Adipocyte (in vitro differentiated cells): ENCODE measurements around the gene B3GNT3.

ENCODE experiments used
- DNase-seq: peaks from one replicate; pipeline ENCODE4 v3.0.0-alpha.2; 2015; ENCODE audit warnings: low read depth
- H3K27me3 ChIP-seq: replicated peaks from 2 replicates; pipeline ENCODE4 v1.7.0; 2013; ENCODE audit warnings: mild to moderate bottlenecking, low read length, moderate library complexity; ENCODE audit not compliant: control insufficient read depth, insufficient read depth
- H3K36me3 ChIP-seq: 2 replicates; pipeline ENCODE4 v1.7.0; 2013; ENCODE audit warnings: low read length, mild to moderate bottlenecking, moderate library complexity; ENCODE audit not compliant: control insufficient read depth, insufficient read depth, severe bottlenecking
- H3K4me1 ChIP-seq: 2 replicates; pipeline ENCODE4 v1.7.0; 2013; ENCODE audit warnings: mild to moderate bottlenecking, low read length, moderate library complexity; ENCODE audit not compliant: control insufficient read depth, insufficient read depth
- H3K4me3 ChIP-seq: 2 replicates; pipeline ENCODE4 v1.7.0; 2013; ENCODE audit warnings: mild to moderate bottlenecking, low read length, moderate library complexity
- H3K9ac ChIP-seq: 2 replicates; pipeline ENCODE4 v1.7.0; 2013; ENCODE audit warnings: mild to moderate bottlenecking, low read length, moderate library complexity
- H3K9me3 ChIP-seq: 2 replicates; pipeline ENCODE4 v1.7.0; 2013; ENCODE audit warnings: mild to moderate bottlenecking, low read length, moderate library complexity; ENCODE audit not compliant: control insufficient read depth

B3GNT3 gene, protein sequence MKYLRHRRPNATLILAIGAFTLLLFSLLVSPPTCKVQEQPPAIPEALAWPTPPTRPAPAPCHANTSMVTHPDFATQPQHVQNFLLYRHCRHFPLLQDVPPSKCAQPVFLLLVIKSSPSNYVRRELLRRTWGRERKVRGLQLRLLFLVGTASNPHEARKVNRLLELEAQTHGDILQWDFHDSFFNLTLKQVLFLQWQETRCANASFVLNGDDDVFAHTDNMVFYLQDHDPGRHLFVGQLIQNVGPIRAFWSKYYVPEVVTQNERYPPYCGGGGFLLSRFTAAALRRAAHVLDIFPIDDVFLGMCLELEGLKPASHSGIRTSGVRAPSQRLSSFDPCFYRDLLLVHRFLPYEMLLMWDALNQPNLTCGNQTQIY

DNA sequence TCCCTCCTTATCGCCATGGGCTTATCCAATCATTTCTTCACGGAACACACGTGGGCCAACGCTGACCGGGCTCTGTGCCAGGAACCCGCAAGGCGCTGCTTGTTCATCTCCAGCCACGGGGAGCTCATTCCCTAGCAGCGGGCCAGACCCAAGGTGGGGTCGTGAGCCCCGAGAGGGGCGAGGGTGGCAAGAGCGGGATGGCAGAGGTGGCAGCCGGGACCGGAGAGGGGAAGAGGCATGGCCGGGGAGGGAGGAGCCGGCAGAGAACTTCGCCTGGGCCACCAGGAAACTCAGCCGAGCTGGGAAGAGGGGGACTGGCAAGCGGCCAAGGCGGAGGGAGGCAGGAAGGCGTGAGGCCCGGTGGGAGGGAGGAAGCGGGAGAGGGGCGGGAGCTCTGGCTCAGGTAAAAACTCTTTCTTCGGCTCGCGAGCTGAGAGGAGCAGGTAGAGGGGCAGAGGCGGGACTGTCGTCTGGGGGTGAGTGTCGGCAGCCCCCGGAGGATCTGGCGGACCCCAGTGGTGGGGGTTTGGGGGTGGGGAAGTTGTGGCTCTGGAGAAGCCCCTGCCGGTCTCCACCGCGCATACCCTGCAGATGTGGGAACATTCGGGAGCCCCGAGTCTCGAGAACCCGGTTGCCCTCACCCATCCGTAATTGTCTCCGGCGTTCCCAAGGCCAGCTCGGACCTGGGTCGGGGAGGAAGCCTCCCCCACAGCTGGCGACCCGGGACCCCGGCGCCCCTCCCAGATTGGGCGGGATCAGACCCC lies at the start of gene B3GNT3:
Gene B3GNT3, plus strand, starts transcription at position 408 of the 764 bp plus-strand sequence. CDS start 12,670 bp downstream, outside the sequence.
- DNase-seq: peak; percentile 19
- no peak within 1 kb of the TSS for H3K4me3 ChIP-seq
- H3K36me3 ChIP-seq: no peaks in the 10 kb centered on the region
- H3K9me3 ChIP-seq: no peaks in the 10 kb centered on the region
- no peak within 1 kb of the TSS for H3K9ac ChIP-seq
- H3K27me3 ChIP-seq: peaks cover 54% of the 10 kb centered on the region
- H3K4me1 ChIP-seq: peaks cover 4% of the 10 kb centered on the region

DNA sequence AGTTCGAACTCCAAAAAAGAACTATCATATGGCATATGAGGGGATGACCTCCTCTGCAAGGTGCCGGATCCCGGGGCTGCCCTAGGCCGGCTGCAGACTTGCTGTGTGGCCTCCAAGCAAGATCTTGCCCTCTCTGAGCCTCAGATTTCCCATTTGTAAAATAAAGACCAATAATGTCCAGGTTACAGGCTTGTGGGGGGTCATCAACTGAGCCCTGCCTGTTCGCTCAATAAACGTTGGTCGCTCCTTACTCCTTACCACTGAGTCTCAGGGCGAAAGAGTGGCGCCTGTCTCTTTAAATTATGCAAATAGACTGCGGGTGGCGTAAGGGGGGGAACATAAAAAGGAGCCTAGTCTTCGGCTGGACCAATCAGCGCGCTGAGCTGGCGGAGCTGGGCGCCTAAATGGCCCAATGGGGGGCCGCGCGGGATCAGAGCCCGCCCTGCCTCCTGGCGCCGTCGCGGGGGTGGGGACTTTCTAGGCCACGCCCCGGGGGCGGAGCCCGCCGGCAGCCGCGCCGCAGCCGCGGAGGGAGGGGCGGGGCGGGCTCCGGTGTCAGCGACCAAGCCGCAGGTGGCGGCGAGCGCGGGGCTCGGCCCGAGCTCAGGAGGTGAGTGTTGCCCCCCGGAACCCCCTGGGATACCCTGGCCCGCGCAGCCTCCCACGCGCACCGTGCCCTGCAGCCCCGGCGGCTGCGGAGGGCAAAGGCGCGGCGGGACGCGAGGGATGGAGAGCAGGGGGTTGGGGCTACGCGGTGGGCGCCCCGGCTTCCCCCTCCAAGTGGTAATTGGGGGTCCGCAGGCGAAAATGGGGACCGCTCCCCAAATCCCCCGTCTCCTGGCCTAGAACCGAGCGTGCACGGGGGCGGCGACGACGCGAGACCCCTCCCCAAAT lies 47.5 kb upstream of the B3GNT3 start:
- Histone ChIP-seq H3K9me3 (no peaks in the 10 kb centered on the region), H3K27me3 (no peaks in the 10 kb centered on the region), H3K36me3 (no peaks in the 10 kb centered on the region), H3K4me3 (peak overlapping the region; percentile 71), H3K4me1 (no peaks in the 10 kb centered on the region), H3K9ac (no peak overlapping the region)
- peak; percentile 97 for DNase-seq

- Histone ChIP-seq H3K4me1 (no peaks in the 10 kb centered on the region), H3K9ac (no peak overlapping the region), H3K27me3 (no peaks in the 10 kb centered on the region), H3K4me3 (no peak overlapping the region), H3K36me3 (no peaks in the 10 kb centered on the region), H3K9me3 (no peaks in the 10 kb centered on the region)
- no peak for DNase-seq
Observed at GRCh38 chr19:17748884-17749638, 45.9 kb upstream of the B3GNT3 start.

DNA sequence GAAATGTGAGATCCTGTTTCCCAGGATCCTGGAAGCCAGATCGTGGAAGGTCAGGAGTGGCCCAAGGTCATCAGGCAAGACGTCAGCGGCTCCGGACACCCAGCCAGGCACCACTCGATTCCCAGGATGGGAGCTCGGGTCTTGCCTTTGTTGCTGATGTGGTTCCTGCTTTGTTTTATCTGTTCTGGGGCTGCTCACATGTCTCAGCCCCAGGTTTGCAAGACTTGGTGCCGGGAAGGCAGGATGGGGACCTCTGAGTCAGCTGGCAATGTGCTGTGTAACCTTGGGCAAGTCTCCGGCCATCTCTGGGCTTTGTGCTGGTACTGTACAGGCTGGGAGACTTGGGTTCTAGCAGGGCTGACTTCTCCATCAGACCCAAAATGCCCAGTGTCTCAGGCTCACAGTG lies 45.0 kb upstream of the B3GNT3 start:
- H3K36me3 ChIP-seq: no peaks in the 10 kb centered on the region
- no peaks in the 10 kb centered on the region for H3K4me1 ChIP-seq
- no peak for DNase-seq
- H3K4me3 ChIP-seq: no peak overlapping the region
- H3K9me3 ChIP-seq: no peaks in the 10 kb centered on the region
- no peaks in the 10 kb centered on the region for H3K27me3 ChIP-seq
- no peak overlapping the region for H3K9ac ChIP-seq

GRCh38 chr19:17751103-17751911 lies 43.6 kb upstream of the B3GNT3 start, which contains the start of gene FCHO1:
FCHO1 (plus strand) TSS chr19:17751477; CDS start chr19:17755165, 3,688 bp downstream.
- Histone ChIP-seq H3K27me3 (no peaks in the 10 kb centered on the region), H3K4me1 (no peaks in the 10 kb centered on the region), H3K4me3 (no peak within 1 kb of the TSS), H3K36me3 (no peaks in the 10 kb centered on the region), H3K9me3 (no peaks in the 10 kb centered on the region), H3K9ac (no peak within 1 kb of the TSS)
- DNase-seq: no peak

DNA sequence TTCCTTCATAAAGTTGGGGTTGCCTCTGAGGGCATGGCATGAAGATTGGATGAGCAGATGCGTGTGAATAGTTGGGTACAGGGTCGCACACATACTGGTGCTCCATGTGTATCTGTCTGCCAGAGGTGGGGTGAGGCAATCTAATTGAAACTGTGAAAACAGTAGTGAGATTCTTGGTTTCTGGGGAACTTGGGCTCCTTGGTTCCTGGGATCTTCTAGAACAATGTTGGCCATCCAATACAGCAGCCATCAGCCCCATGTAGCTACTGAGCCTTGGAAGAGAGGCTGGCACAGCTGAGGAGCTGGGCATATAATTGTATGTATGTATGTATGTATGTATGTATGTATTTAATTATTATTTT lies 43.0 kb upstream of the B3GNT3 start:
- Histone ChIP-seq H3K9ac (no peak overlapping the region), H3K4me1 (no peaks in the 10 kb centered on the region), H3K27me3 (no peaks in the 10 kb centered on the region), H3K36me3 (no peaks in the 10 kb centered on the region), H3K4me3 (no peak overlapping the region), H3K9me3 (no peaks in the 10 kb centered on the region)
- no peak for DNase-seq

DNA sequence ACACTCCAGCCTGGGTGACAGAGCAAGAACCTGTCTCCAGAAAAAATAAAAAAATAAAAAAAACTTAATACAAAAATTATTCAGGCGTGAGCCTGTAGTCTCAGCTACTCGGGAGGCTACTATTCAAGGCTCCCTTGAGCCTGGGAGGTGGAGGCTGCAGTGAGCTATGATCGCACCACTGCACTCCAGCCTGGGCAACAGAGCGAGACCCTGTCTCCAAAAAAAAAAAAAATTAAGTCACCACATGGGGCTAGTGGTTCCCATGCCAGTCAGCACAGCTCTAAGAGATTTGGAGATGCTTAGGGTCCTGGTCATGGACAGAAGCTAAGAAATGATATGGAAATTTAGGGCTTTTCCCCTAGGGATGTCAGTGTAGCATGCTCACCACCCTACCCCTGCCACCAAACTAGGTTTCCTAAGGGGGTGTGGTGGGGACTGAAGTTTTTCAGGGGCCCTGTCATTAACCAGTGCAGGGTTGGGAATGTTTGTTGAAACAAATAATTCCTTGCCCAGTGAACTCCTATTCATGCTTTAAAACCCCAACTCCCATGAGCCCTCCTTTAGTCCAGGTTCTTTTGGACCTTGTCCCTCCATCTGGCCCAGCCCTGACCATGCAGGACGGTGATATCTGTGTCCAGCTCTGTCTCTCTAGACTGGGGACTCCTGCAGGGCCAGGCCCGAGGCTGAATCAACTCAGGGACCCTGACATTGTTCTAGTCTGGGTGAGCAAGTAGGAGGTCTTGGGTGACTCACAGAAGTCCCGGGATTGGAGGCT lies 41.9 kb upstream of the B3GNT3 start:
- no peaks in the 10 kb centered on the region for H3K9me3 ChIP-seq
- no peaks in the 10 kb centered on the region for H3K36me3 ChIP-seq
- H3K4me3 ChIP-seq: no peak overlapping the region
- no peak for DNase-seq
- H3K27me3 ChIP-seq: no peaks in the 10 kb centered on the region
- no peaks in the 10 kb centered on the region for H3K4me1 ChIP-seq
- no peak overlapping the region for H3K9ac ChIP-seq

GRCh38 chr19:17753976-17754375 lies 41.0 kb upstream of the B3GNT3 start:
- Histone ChIP-seq H3K4me3 (no peak overlapping the region), H3K36me3 (no peaks in the 10 kb centered on the region), H3K9me3 (no peaks in the 10 kb centered on the region), H3K27me3 (no peaks in the 10 kb centered on the region), H3K4me1 (no peaks in the 10 kb centered on the region), H3K9ac (no peak overlapping the region)
- DNase-seq: no peak

DNA sequence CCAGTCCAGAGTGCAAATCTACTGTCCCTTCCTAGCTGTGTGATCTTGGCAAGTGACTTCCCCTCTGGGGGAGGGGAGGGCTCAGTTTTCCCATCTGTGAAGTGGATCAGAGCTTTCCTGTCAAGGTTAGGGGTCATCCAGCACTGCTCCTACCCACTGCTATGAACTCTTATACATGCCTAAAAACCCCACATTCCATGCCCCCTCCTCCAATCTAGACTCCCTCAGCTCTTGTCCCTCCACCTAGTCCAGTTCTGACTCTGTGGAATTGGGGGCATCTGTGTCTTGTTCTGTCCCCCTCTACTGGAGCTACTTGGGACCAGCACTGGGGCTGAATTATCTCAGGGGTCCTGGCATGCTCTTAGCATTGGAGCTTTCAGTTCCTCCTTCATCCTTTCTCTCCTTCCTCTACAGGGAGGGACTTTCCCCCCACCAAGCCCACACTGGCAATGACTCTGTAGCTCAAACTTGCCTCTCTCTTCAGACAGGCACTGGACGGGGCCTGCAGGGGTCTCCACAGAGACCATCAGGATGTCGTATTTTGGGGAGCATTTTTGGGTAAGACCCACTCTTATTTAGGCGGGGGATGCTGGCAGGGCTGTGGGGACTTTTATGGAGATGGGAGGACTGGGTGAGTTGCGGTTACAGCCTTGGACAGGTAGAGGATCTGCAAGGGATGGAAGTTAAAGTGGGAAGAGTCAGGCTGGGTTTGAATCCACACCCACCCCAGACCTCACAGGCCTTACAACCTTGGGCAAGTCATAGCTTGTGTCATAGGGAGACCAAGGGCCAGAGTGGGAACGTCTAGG lies 40.1 kb upstream of the B3GNT3 start:
- Histone ChIP-seq H3K27me3 (no peaks in the 10 kb centered on the region), H3K4me1 (no peaks in the 10 kb centered on the region), H3K9ac (no peak overlapping the region), H3K9me3 (no peaks in the 10 kb centered on the region), H3K36me3 (no peaks in the 10 kb centered on the region), H3K4me3 (no peak overlapping the region)
- DNase-seq: no peak
